Psoas muscle (tissue), 8 donors: Measurements from ENCODE around the gene ZNF716. TPM values are rescaled to one million over a fixed set of nuclear protein-coding genes. Genes with fewer than 3 reads are reported as not detected.
"Not testable (repeated sequence)": the region's sequence is repeated elsewhere in the genome, so short reads cannot be mapped to it uniquely, and the experiment has no call there.

Experiments used
- ATAC-seq, 4 donors: fragments of 200-7000 bp; cut with Tn5 transposase; one replicate each; pipeline ENCODE4 v1.9.1; 2020; ENCODE audit warnings: moderate library complexity in 3 of 4, mild to moderate bottlenecking in 2 of 4
- DNase-seq, 2 donors: peaks; one replicate each; pipeline ENCODE4 v3.0.0-alpha.2; 2020
- H3K27ac ChIP-seq: fragments of 200-600 bp; one replicate; pipeline ENCODE4 v1.8.0; 2022
- H3K27me3 ChIP-seq, 3 donors: fragments of 200-600 bp in 1 of 3; one replicate each; pipeline versions ENCODE4 v1.6.1 to v1.8.0; 2013 to 2022; ENCODE audit warnings: low read length in 2 of 3, mild to moderate bottlenecking in 2 of 3, moderate library complexity in 1 of 3; ENCODE audit not compliant: insufficient read depth in 3 of 3
- H3K36me3 ChIP-seq, 2 donors: fragments of 200-600 bp in 1 of 2; one replicate each; pipeline versions ENCODE4 v1.6.1 to v1.8.0; 2013 to 2022; ENCODE audit warnings: low read depth in 1 of 2, mild to moderate bottlenecking in 1 of 2, moderate library complexity in 1 of 2; ENCODE audit not compliant: insufficient read depth in 1 of 2
- H3K4me1 ChIP-seq: fragments of 200-600 bp; one replicate; pipeline ENCODE4 v1.8.0; 2022
- H3K4me3 ChIP-seq: fragments of 200-600 bp; one replicate; pipeline ENCODE4 v1.8.0; 2022; ENCODE audit warnings: mild to moderate bottlenecking
- H3K9me3 ChIP-seq: fragments of 200-600 bp; one replicate; pipeline ENCODE4 v1.8.0; 2022
- CTCF ChIP-seq: fragments of 200-600 bp; IDR thresholded peaks from one replicate; pipeline ENCODE4 v1.8.0; 2022; ENCODE audit warnings: antibody characterized with exemption
- WGBS, 3 donors: extraction: QIAGEN DNeasy Blood & Tissue Kit; methylation state at CpG; one replicate each; pipeline versions ENCODE4 v1.1.6 to v1.1.7; 2013; 5-methylcytosine and 5-hydroxymethylcytosine counted together
- intact Hi-C, 2 donors: fragments of 100-400 bp; cut with DNase I; formaldehyde crosslinking; loops; one replicate each; pipeline versions ENCODE4 v1.11.0 to v1.14.2; 2022
- long read RNA-seq, 2 donors: library from polyadenylated mRNA; unstranded; transcript quantifications; one replicate each; pipeline ENCODE4 v2.0.0, GENCODE V29; 2021
- polyA plus RNA-seq, 3 donors: library from polyadenylated mRNA; stranded (reverse); fragments of 200-250 nt; gene quantifications; one replicate each; pipeline ENCODE4 v1.2.3, GENCODE V29; 2013
- total RNA-seq, 4 donors: library from RNA; stranded (reverse); fragmentation: NEBNext Ultra II Directional in 2 of 4; extraction: Animal tissue kit (Norgen Biotek cat#: 25700) in 2 of 4; gene quantifications; one replicate each; pipeline versions ENCODE4 v1.2.1 to v1.2.4, GENCODE V29; 2021 to 2023
- donor health status: healthy with polysubstance abuse.
- donor health status: DM: no; HTN: no; CAD: no; lungs with moderate emphysema.
- donor health status: Bipolar disorder and iron deficiency.
- donor health status: healthy.
- donor health status: DM: yes; HTN: yes; CAD: no.
- donor health status: DM: no; HTN: no; CAD: no.
- donor health status: DM: no; HTN: no; CAD: no.
- donor health status: DM: yes; HTN: yes; CAD: no.

The ZNF716 gene
- total RNA-seq: not detected
- polyA plus RNA-seq: not detected
- long read RNA-seq, donor 1: 0 reads
- long read RNA-seq, donor 2: 0 reads

GRCh38 chr7:57449904-57450303 lies at the start of gene ZNF716:
Gene ZNF716 (plus strand): TSS chr7:57450177. CDS start chr7:57450289, 112 bp downstream.
- intact Hi-C loops: no loop called here
- no peaks in the 10 kb centered on the region for H3K9me3 ChIP-seq
- H3K36me3 ChIP-seq: no peaks in the 10 kb centered on the region
- no peak within 1 kb of the TSS for H3K4me3 ChIP-seq
- H3K27ac ChIP-seq: no peak within 1 kb of the TSS
- ATAC-seq (no peak), DNase-seq (no peak)
- H3K4me1 ChIP-seq: no peaks in the 10 kb centered on the region
- whole genome bisulfite sequencing, 3 donors: 81 to 87% (median 81%) methylated on average over 10 of the region's 10 CpGs
- H3K27me3 ChIP-seq: no peaks in the 10 kb centered on the region
- TF ChIP-seq CTCF: no peak

- no peaks in the 10 kb centered on the region for H3K4me1 ChIP-seq
- no peak for ATAC-seq
- intact Hi-C loops: no loop called here
- no peak overlapping the region for H3K27ac ChIP-seq
- no peak overlapping the region for H3K4me3 ChIP-seq
- no peak for DNase-seq
- H3K36me3 ChIP-seq: no peaks in the 10 kb centered on the region
- WGBS, 3 donors: 81 to 88% (median 84%) methylated on average over 10 of the region's 10 CpGs
- no peaks in the 10 kb centered on the region for H3K9me3 ChIP-seq
- no peak for TF ChIP-seq CTCF
- peaks cover 0 to 5% (median 0%) of the 10 kb centered on the region in 3 donors for H3K27me3 ChIP-seq
Observed at GRCh38 chr7:57400531-57401155, 49.3 kb upstream of the ZNF716 start.

GRCh38 chr7:57403051-57403450 lies 46.9 kb upstream of the ZNF716 start:
- intact Hi-C loops, H3K36me3 ChIP-seq, H3K27ac ChIP-seq, DNase-seq, H3K27me3 ChIP-seq, H3K9me3 ChIP-seq, H3K4me1 ChIP-seq, ATAC-seq, H3K4me3 ChIP-seq: not testable (repeated sequence)
- WGBS, 3 donors: 78 to 85% (median 84%) methylated on average over 16 of the region's 16 CpGs

GRCh38 chr7:57403601-57404342 lies 46.2 kb upstream of the ZNF716 start:
- no peak for TF ChIP-seq CTCF
- 28 to 49% (median 32%) methylated on average over 32 to 36 of the region's 36 CpGs for WGBS, 3 donors
- H3K27me3 ChIP-seq: peaks cover 0 to 5% (median 0%) of the 10 kb centered on the region in 3 donors
- peak; percentile 76 to 95 (median 92) for ATAC-seq
- intact Hi-C loops: no loop called here
- no peaks in the 10 kb centered on the region for H3K4me1 ChIP-seq
- H3K27ac ChIP-seq: peak overlapping the region; percentile 23
- no peaks in the 10 kb centered on the region for H3K36me3 ChIP-seq
- no peaks in the 10 kb centered on the region for H3K9me3 ChIP-seq
- peak; percentile 69 to 81 for DNase-seq
- peak overlapping the region; percentile 41 for H3K4me3 ChIP-seq

- peak overlapping the region; percentile 41 for H3K4me3 ChIP-seq
- no peak for TF ChIP-seq CTCF
- H3K36me3 ChIP-seq: no peaks in the 10 kb centered on the region
- H3K27me3 ChIP-seq: peaks cover 0 to 5% (median 0%) of the 10 kb centered on the region in 3 donors
- DNase-seq: peak; percentile 63 to 81
- H3K9me3 ChIP-seq: no peaks in the 10 kb centered on the region
- no peaks in the 10 kb centered on the region for H3K4me1 ChIP-seq
- 26 to 49% (median 31%) methylated on average over 38 of the region's 38 CpGs for WGBS, 3 donors
- intact Hi-C loops: no loop called here
- peak overlapping the region; percentile 23 for H3K27ac ChIP-seq
- ATAC-seq: peak; percentile 78 to 95 (median 90)
Observed at GRCh38 chr7:57404343-57404966, 45.5 kb upstream of the ZNF716 start.
